A673 (cell line): ENCODE results near the gene EMX1.

ENCODE experiments used
- CTCF ChIP-seq: fragments of 300-800, 200-600 bp; sonication (generic); conservative IDR thresholded peaks from 2 replicates; pipeline ENCODE4 v1.5.1; 2017; ENCODE audit warnings: low read depth, mild to moderate bottlenecking, antibody characterized with exemption, low read length, moderate library complexity, mixed read lengths
- EZH2 ChIP-seq: fragments of 200-600 bp; sonication (generic); IDR thresholded peaks from 2 replicates; pipeline ENCODE4 v1.6.1; 2017; ENCODE audit warnings: borderline replicate concordance, low read depth, mild to moderate bottlenecking, mixed read lengths, antibody characterized with exemption, low read length; ENCODE audit not compliant: poor library complexity, severe bottlenecking

- TF ChIP-seq CTCF (no peak), EZH2 (peak; percentile 90)
Measured at GRCh38 chr2:72915320-72915906, 1.9 kb upstream of the EMX1 start.
